Neuronal stem cell (in vitro differentiated cells): ENCODE measurements around the gene HMGN1.
A peak's percentile ranks its signal among the peaks of the same experiment; 100 is the strongest.

Experiments
- DNase-seq: peaks from one replicate; pipeline ENCODE4 v3.0.0-alpha.2; 2013; ENCODE audit warnings: low spot score
- H2AFZ ChIP-seq: one replicate; pipeline ENCODE4 v1.6.1; 2013; ENCODE audit warnings: mild to moderate bottlenecking, low read length, inconsistent platforms
- H2AK5ac ChIP-seq: 2 replicates; pipeline ENCODE4 v1.6.1; 2013; ENCODE audit warnings: low read depth, mild to moderate bottlenecking, inconsistent platforms, low read length, moderate library complexity, mixed read lengths
- H2BK120ac ChIP-seq: 2 replicates; pipeline ENCODE4 v1.6.1; 2013; ENCODE audit warnings: low read depth, mild to moderate bottlenecking, inconsistent platforms, low read length, moderate library complexity, mixed read lengths
- H2BK12ac ChIP-seq: one replicate; pipeline ENCODE4 v1.6.1; 2013; ENCODE audit warnings: low read length, inconsistent platforms
- H2BK15ac ChIP-seq: 2 replicates; pipeline ENCODE4 v1.6.1; 2013; ENCODE audit warnings: mild to moderate bottlenecking, low read length, inconsistent platforms, mixed read lengths
- H2BK5ac ChIP-seq: one replicate; pipeline ENCODE4 v1.6.1; 2013; ENCODE audit warnings: inconsistent platforms, mild to moderate bottlenecking, low read length, moderate library complexity
- H3K14ac ChIP-seq: one replicate; pipeline ENCODE4 v1.6.1; 2013; ENCODE audit warnings: low read length, inconsistent platforms
- H3K18ac ChIP-seq: 2 replicates; pipeline ENCODE4 v1.6.1; 2013; ENCODE audit warnings: low read length, inconsistent platforms
- H3K23ac ChIP-seq: 2 replicates; pipeline ENCODE4 v1.6.1; 2013; ENCODE audit warnings: low read depth, mild to moderate bottlenecking, mixed read lengths, low read length, inconsistent platforms; ENCODE audit not compliant: poor library complexity
- H3K27ac ChIP-seq: replicated peaks from 3 replicates; pipeline ENCODE4 v1.5.1; 2013; ENCODE audit warnings: low read length, inconsistent platforms
- H3K27me3 ChIP-seq, 3 experiments: 2 replicates each; pipeline ENCODE4 v1.6.1; 2013; ENCODE audit warnings: low read length in 3 of 3, mild to moderate bottlenecking in 2 of 3, inconsistent platforms in 1 of 3, low read depth in 1 of 3, mixed read lengths in 1 of 3, moderate library complexity in 1 of 3; ENCODE audit not compliant: control insufficient read depth in 3 of 3, insufficient read depth in 3 of 3
- H3K36me3 ChIP-seq, 2 donors: replicated peaks in 1 of 2; 2 replicates each; pipeline ENCODE4 v1.6.1; 2013; ENCODE audit warnings: low read length in 2 of 2; ENCODE audit not compliant: control insufficient read depth in 2 of 2, insufficient read depth in 2 of 2
- H3K4ac ChIP-seq: 2 replicates; pipeline ENCODE4 v1.6.1; 2013; ENCODE audit warnings: inconsistent platforms, mild to moderate bottlenecking, low read length, moderate library complexity
- H3K4me1 ChIP-seq, 2 donors: 1 replicate in 1 of 2; 2 replicates in 1 of 2; pipeline ENCODE4 v1.6.1; 2013; ENCODE audit warnings: low read length in 2 of 2, low read depth in 1 of 2; ENCODE audit not compliant: control insufficient read depth in 2 of 2, insufficient read depth in 1 of 2
- H3K4me2 ChIP-seq: one replicate; pipeline ENCODE4 v1.6.1; 2013; ENCODE audit warnings: mild to moderate bottlenecking, low read length, inconsistent platforms; ENCODE audit not compliant: insufficient read depth, poor library complexity, severe bottlenecking
- H3K4me3 ChIP-seq, 2 donors: 2 replicates each; pipeline ENCODE4 v1.5.1; 2013; ENCODE audit warnings: low read length in 2 of 2, mild to moderate bottlenecking in 2 of 2, inconsistent platforms in 1 of 2, moderate library complexity in 1 of 2
- H3K79me1 ChIP-seq: one replicate; pipeline ENCODE4 v1.6.1; 2013; ENCODE audit warnings: low read depth, mild to moderate bottlenecking, inconsistent platforms, low read length, moderate library complexity
- H3K9ac ChIP-seq: one replicate; pipeline ENCODE4 v1.6.1; 2013; ENCODE audit warnings: mild to moderate bottlenecking, low read depth, low read length, inconsistent platforms; ENCODE audit not compliant: poor library complexity
- H3K9me3 ChIP-seq, 2 donors: replicated peaks in 1 of 2; 2 replicates each; pipeline versions ENCODE3 to v1.6.1; 2013; ENCODE audit warnings: low read length in 2 of 2, mild to moderate bottlenecking in 2 of 2, inconsistent platforms in 1 of 2, low read depth in 1 of 2, mixed read lengths in 1 of 2, moderate library complexity in 1 of 2; ENCODE audit not compliant: control insufficient read depth in 2 of 2, insufficient read depth in 1 of 2
- H4K8ac ChIP-seq: one replicate; pipeline ENCODE4 v1.6.1; 2013; ENCODE audit warnings: low read depth, mild to moderate bottlenecking, inconsistent platforms, low read length, moderate library complexity
- H4K91ac ChIP-seq: one replicate; pipeline ENCODE4 v1.6.1; 2013; ENCODE audit warnings: low read length, low read depth, mild to moderate bottlenecking, inconsistent platforms; ENCODE audit not compliant: poor library complexity
- WGBS, 2 donors: extraction: QIAGEN DNeasy Blood & Tissue Kit; methylation state at CpG; one replicate each; pipeline ENCODE4 v1.1.7; 2013; ENCODE audit warnings: missing lambda C conversion rate in 2 of 2, mixed read lengths in 1 of 2; ENCODE audit not compliant: insufficient read length in 2 of 2, insufficient replicate concordance in 1 of 2; ENCODE audit errors: extremely low coverage in 2 of 2; 5-methylcytosine and 5-hydroxymethylcytosine counted together

HMGN1 gene

DNA sequence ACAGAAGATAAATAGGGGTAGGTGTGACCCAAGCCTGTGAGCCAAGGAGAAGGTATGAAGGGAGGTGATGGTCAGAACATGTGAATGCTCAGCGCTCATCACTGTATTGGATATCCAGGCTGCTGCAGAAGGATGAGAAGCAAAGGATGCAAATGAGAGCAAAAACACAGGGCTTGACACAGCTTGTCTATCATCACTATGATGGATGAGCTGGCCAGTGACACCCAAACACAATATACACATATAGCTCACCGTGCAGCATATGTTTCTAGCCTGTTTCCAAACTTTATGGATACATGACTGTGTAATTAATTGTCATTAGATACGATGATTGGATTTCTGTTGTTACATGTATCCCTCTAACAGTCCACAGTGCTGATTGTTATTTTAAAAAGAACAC, 13.8 kb upstream of the HMGN1 start:
- no peaks in the 10 kb centered on the region for H3K79me1 ChIP-seq
- WGBS, 2 donors: no CpG with 5 or more reads among the region's 3 CpGs

GRCh38 chr21:39359382-39359781, 10.5 kb upstream of the HMGN1 start:
- Histone ChIP-seq H4K8ac (no peak overlapping the region), H3K9me3 (no peaks in the 10 kb centered on the region), H3K4ac (no peak overlapping the region), H3K79me1 (no peaks in the 10 kb centered on the region), H3K18ac (no peak overlapping the region), H3K36me3 (no peaks in the 10 kb centered on the region), H3K4me1 (no peaks in the 10 kb centered on the region), H2AK5ac (no peak overlapping the region), H2BK120ac (no peak overlapping the region), H2BK12ac (no peak overlapping the region), H3K14ac (no peak overlapping the region), H3K4me3 (no peak overlapping the region), H3K9ac (no peak overlapping the region), H2BK15ac (no peak overlapping the region), H3K27me3 (peaks cover 0 to 8% (median 0%) of the 10 kb centered on the region in 3 experiments), H2BK5ac (no peak overlapping the region), H3K4me2 (no peak overlapping the region), H2AFZ (no peak overlapping the region), H4K91ac (no peak overlapping the region), H3K23ac (no peak overlapping the region), H3K27ac (no peak overlapping the region)
- no CpG with 5 or more reads among the region's 4 CpGs for WGBS, 2 donors
- DNase-seq: no peak

More for the DNA sequence above, 13.8 kb upstream of the HMGN1 start:
- no peak overlapping the region for H2BK120ac ChIP-seq
- H3K4me1 ChIP-seq: no peaks in the 10 kb centered on the region
- peaks cover 0 to 8% (median 0%) of the 10 kb centered on the region in 3 experiments for H3K27me3 ChIP-seq
- no peaks in the 10 kb centered on the region for H3K9me3 ChIP-seq
- H3K14ac ChIP-seq: no peak overlapping the region
- no peaks in the 10 kb centered on the region for H3K36me3 ChIP-seq
- DNase-seq: no peak
- H2BK15ac ChIP-seq: no peak overlapping the region
- H3K18ac ChIP-seq: no peak overlapping the region
- H2BK12ac ChIP-seq: no peak overlapping the region
- H2AK5ac ChIP-seq: no peak overlapping the region
- no peak overlapping the region for H3K4me2 ChIP-seq
- no peak overlapping the region for H3K27ac ChIP-seq
- H3K9ac ChIP-seq: no peak overlapping the region
- H3K23ac ChIP-seq: no peak overlapping the region
- no peak overlapping the region for H4K8ac ChIP-seq
- no peak overlapping the region for H3K4ac ChIP-seq
- H4K91ac ChIP-seq: no peak overlapping the region
- no peak overlapping the region for H2BK5ac ChIP-seq
- no peak overlapping the region for H3K4me3 ChIP-seq
- H2AFZ ChIP-seq: no peak overlapping the region

GRCh38 chr21:39353295-39353694, 4.4 kb upstream of the HMGN1 start:
- H3K4me2 ChIP-seq: no peak overlapping the region
- no peak overlapping the region for H2BK5ac ChIP-seq
- no peak overlapping the region for H3K4ac ChIP-seq
- H2BK120ac ChIP-seq: no peak overlapping the region
- no peak overlapping the region for H3K14ac ChIP-seq
- H2AFZ ChIP-seq: no peak overlapping the region
- no peak overlapping the region for H2BK15ac ChIP-seq
- H2BK12ac ChIP-seq: no peak overlapping the region
- no peak overlapping the region for H3K27ac ChIP-seq
- H3K23ac ChIP-seq: no peak overlapping the region
- no peaks in the 10 kb centered on the region for H3K27me3 ChIP-seq
- no peaks in the 10 kb centered on the region for H3K9me3 ChIP-seq
- no peak overlapping the region for H2AK5ac ChIP-seq
- H3K4me3 ChIP-seq: no peak overlapping the region
- H4K8ac ChIP-seq: no peak overlapping the region
- H3K4me1 ChIP-seq: peaks cover 0 to 2% of the 10 kb centered on the region in 2 donors
- no peak overlapping the region for H3K18ac ChIP-seq
- H4K91ac ChIP-seq: no peak overlapping the region
- WGBS, 2 donors: no CpG with 5 or more reads among the region's 3 CpGs
- no peak for DNase-seq
- no peaks in the 10 kb centered on the region for H3K79me1 ChIP-seq
- no peak overlapping the region for H3K9ac ChIP-seq
- H3K36me3 ChIP-seq: no peaks in the 10 kb centered on the region

DNA sequence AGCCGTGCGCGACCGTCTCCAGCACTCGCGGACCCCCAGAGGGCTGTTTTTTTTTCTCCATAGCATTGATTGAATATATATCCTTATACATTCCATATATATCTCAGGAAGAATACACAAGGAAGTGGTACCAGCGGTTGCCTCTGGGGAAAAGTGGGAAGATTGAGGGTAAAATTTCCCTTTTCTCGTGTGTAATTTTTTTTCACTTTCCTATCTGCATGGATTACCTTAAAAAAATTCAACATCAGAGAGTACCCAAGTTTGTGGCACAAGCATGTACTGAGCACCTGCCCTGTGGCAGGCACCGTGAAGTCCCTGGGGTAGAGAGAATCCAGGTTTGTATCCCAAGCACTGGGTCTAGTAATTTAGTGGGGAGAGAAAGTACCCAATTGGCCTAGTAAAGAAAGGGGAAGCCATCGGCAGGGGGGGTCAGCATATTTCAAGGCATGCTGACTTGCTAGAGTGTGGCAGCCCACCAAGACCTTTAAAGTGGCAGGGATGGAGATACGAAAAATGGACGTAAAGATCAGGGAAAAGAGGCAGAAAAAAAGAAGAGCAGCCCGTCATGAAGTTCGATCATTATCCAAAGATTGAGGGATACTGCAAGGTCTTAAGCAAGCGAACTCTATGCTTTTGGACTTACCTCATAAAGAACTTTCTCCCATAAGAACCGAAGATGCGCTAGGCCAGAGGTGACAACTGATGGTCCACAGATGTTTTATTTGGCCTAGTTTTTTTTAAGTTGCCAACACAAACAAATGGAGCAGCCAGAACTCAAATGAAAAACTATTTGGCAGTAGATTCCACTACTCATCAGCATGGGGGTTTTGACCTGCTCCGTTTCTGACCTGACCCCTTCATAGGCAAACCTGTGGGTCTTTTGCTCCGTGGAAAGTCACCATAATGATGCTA, 1.5 kb upstream of the HMGN1 start:
- Histone ChIP-seq H2AK5ac (peak overlapping the region; percentile 95), H4K8ac (no peak overlapping the region), H3K4me1 (peaks cover 4 to 19% of the 10 kb centered on the region in 2 donors), H3K9me3 (no peaks in the 10 kb centered on the region), H4K91ac (no peak overlapping the region), H3K4ac (no peak overlapping the region), H3K4me3 (peak overlapping the region; percentile 53 to 90), H3K27ac (peak overlapping the region; percentile 99), H2BK15ac (peak overlapping the region; percentile 9), H3K27me3 (no peaks in the 10 kb centered on the region), H3K36me3 (peaks cover 8 to 29% of the 10 kb centered on the region in 2 donors), H2BK12ac (no peak overlapping the region), H3K79me1 (no peaks in the 10 kb centered on the region), H2BK5ac (peak overlapping the region; percentile 88), H3K9ac (no peak overlapping the region), H3K23ac (no peak overlapping the region), H3K4me2 (peak overlapping the region; percentile 76), H3K18ac (peak overlapping the region; percentile 92), H2AFZ (peak overlapping the region; percentile 92), H2BK120ac (no peak overlapping the region), H3K14ac (no peak overlapping the region)
- no CpG with 5 or more reads among the region's 19 CpGs for WGBS, 2 donors
- no peak for DNase-seq
